HG03103 (cell line): Measurements from ENCODE around the gene SLC25A52.
"Not testable (repeated sequence)": the region's sequence is repeated elsewhere in the genome, so short reads cannot be mapped to it uniquely, and the experiment has no call there.

Source experiments
- ATAC-seq: cut with Tn5 transposase; IDR thresholded peaks from one replicate; pipeline ENCODE4 v1.9.1; 2021; ENCODE audit warnings: low read depth; ENCODE audit not compliant: unreplicated experiment

SLC25A52 gene

GRCh38 chr18:31760695-31761094 lies at the start of gene SLC25A52:
SLC25A52 (minus strand) TSS chr18:31760880; CDS start chr18:31760661, 219 bp downstream.
- no peak for ATAC-seq

GRCh38 chr18:31809049-31809448 lies 48.4 kb upstream of the SLC25A52 start:
- not testable (repeated sequence) for ATAC-seq

- no peak for ATAC-seq
Measured at GRCh38 chr18:31801078-31801477, 40.4 kb upstream of the SLC25A52 start.

- ATAC-seq: not testable (repeated sequence)
Measured at GRCh38 chr18:31799257-31799656, 38.6 kb upstream of the SLC25A52 start.

GRCh38 chr18:31798399-31798798 lies 37.7 kb upstream of the SLC25A52 start:
- ATAC-seq: no peak

- no peak for ATAC-seq
Measured at GRCh38 chr18:31795747-31796146, 35.1 kb upstream of the SLC25A52 start.

GRCh38 chr18:31793531-31793930 lies 32.9 kb upstream of the SLC25A52 start:
- no peak for ATAC-seq

- no peak for ATAC-seq
Measured at GRCh38 chr18:31792580-31792911, 31.9 kb upstream of the SLC25A52 start.

- peak; percentile 96 for ATAC-seq
Measured at GRCh38 chr18:31791817-31792579, 31.3 kb upstream of the SLC25A52 start.

- no peak for ATAC-seq
Measured at GRCh38 chr18:31789409-31789808, 28.7 kb upstream of the SLC25A52 start.

- no peak for ATAC-seq
Measured at GRCh38 chr18:31783059-31783458, 22.4 kb upstream of the SLC25A52 start.

- ATAC-seq: no peak
Measured at GRCh38 chr18:31778391-31778950, 17.8 kb upstream of the SLC25A52 start.

- no peak for ATAC-seq
Measured at GRCh38 chr18:31776093-31776492, 15.4 kb upstream of the SLC25A52 start.

- ATAC-seq: no peak
Measured at GRCh38 chr18:31774962-31775361, 14.3 kb upstream of the SLC25A52 start.

- ATAC-seq: peak; percentile 83
Measured at GRCh38 chr18:31774477-31774785, 13.8 kb upstream of the SLC25A52 start.

- ATAC-seq: no peak
Measured at GRCh38 chr18:31773774-31774476, 13.2 kb upstream of the SLC25A52 start.

- no peak for ATAC-seq
Measured at GRCh38 chr18:31772699-31773098, 12.0 kb upstream of the SLC25A52 start.

GRCh38 chr18:31750273-31750672 lies 10.4 kb downstream of the SLC25A52 start:
- ATAC-seq: no peak

GRCh38 chr18:31746396-31746795 lies 14.3 kb downstream of the SLC25A52 start:
- no peak for ATAC-seq

GRCh38 chr18:31744321-31745067 lies 16.2 kb downstream of the SLC25A52 start:
- no peak for ATAC-seq

GRCh38 chr18:31743600-31743999 lies 17.1 kb downstream of the SLC25A52 start:
- ATAC-seq: not testable (repeated sequence)
